ENCODE measurements around the gene GLG1.

Gene GLG1

DNA sequence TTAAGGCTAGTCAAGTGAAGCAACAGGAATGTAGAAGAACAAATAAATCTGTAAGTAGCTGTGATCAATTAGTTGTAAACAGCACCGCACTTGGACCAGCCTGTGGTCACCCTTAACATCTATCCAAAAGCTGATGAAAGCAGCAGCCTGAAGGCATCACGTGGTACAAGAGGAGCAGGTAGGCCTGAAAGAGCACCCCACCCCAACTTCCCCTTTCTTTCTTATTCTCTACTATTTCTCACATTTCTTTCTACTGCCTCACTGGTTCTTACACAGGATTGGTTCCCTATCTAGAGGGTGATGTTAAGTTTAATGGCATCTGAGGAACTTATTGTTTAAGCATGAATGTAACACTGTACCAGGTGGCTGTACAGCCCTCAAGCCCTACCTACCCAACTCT is 143.0 kb downstream of the GLG1 start:
- no peak for TF ChIP-seq CTCF (IDR thresholded peaks at IDR 0.05; ENCODE audit: low read depth, low read length, missing control alignments)
- no peak for DNase-seq (ENCODE audit: low read depth)
- H3K4me3 ChIP-seq (ENCODE audit: low read depth, low read length), result no peak overlapping the region

DNA sequence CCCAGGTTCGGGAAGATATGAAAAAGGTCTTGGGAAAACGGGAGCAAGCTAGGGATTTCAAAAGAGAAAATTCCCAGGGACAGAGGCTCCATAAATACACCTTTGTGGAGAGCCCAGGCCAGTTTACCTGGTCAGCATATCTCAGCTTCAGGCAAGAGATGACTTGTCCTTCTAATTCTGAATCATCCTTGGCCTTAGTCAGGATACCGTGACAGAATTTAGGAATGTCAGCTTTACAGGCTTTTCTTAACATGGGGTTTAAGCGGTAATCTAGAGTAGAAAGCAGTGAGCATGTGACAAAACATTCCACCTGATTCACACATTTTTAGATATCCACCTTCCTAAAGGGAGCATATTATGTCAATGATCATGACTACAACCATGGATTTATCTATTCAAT is 144.6 kb downstream of the GLG1 start:
- DNase-seq (ENCODE audit: low read depth), result no peak
- no peak overlapping the region for H3K4me3 ChIP-seq (ENCODE audit: low read depth, low read length)
- no peak for TF ChIP-seq CTCF (IDR thresholded peaks at IDR 0.05; ENCODE audit: low read depth, low read length, missing control alignments)

- H3K4me3 ChIP-seq (ENCODE audit: low read depth, low read length), result no peak overlapping the region
- no peak for TF ChIP-seq CTCF (IDR thresholded peaks at IDR 0.05; ENCODE audit: low read depth, low read length, missing control alignments)
- no peak for DNase-seq (ENCODE audit: low read depth)
Observed at GRCh38 chr16:74461826-74462225, 145.1 kb downstream of the GLG1 start.

GRCh38 chr16:74460542-74460941 is 146.4 kb downstream of the GLG1 start:
- no peak overlapping the region for H3K4me3 ChIP-seq (ENCODE audit: low read depth, low read length)
- no peak for TF ChIP-seq CTCF (IDR thresholded peaks at IDR 0.05; ENCODE audit: low read depth, low read length, missing control alignments)
- no peak for DNase-seq (ENCODE audit: low read depth)

DNA sequence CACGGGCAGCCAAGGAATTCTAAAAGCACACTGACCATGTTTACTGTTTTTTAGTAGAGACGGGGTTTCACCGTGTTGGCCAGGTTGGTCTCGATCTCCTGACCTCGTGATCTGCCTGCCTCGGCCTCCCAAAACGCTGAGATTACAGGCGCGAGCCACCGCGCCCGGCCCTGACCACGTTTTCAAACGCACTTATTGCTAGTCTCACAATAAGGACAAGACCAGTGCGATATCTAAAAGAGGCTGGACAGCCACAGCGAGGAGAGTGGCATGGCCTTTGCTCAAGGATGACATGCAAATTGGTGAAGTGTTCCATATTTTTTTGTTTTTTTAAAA is 150.7 kb downstream of the GLG1 start:
- TF ChIP-seq CTCF (IDR thresholded peaks at IDR 0.05; ENCODE audit: low read depth, low read length, missing control alignments), result no peak
- no peak for DNase-seq (ENCODE audit: low read depth)
- H3K4me3 ChIP-seq (ENCODE audit: low read depth, low read length), result no peak overlapping the region

DNA sequence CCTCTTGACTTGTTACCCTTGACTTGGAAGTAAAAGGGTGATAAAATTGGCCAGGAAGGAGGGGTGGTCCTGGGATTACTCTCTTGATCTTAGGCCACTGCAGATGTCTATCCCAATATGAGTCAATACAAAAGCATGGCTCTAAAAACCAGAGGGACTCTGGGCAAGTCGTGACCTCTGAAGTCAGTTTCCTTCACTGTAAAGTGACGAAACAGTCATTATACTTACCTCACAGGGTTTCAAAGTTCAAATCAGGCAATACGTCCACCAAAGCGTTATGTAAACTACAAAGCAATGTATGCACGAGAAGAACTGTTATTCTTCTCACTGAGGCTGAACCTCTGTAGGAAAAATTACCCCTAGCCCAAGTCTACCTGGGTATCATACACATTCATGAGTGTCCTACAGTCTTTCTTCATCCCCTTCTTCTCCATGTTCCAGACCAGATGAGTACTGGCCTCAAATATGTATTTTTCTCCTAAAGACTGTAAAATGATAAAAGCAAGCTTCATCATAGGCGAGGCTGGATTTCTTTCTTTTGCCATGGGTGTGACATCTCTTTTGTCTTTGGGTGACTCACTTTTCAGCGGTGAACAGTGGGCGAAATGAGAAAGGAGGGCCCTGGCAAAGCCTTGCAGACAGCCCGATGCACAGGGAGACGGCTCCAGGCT is 151.2 kb downstream of the GLG1 start:
- no peak overlapping the region for H3K4me3 ChIP-seq (ENCODE audit: low read depth, low read length)
- DNase-seq (ENCODE audit: low read depth), result no peak
- no peak for TF ChIP-seq CTCF (IDR thresholded peaks at IDR 0.05; ENCODE audit: low read depth, low read length, missing control alignments)

DNA sequence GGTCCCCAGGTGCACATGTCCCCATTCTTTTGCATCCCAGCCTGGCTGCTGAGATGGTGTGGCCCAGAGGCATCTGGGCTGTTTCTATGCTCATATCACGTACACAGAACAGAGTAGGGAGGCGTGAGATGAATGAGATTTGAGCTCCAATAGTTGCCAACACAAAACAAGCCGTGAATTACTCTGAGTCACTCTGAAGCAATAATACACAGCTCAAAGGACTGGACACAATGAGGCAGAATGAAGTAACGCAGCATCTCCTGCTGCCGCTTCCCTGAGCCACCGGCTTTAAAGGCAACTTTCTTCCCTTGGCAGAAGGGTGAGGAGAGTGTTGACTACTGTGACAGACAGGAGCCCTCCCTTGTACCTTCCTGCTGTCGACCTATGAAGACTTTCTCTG is 151.7 kb downstream of the GLG1 start:
- no peak overlapping the region for H3K4me3 ChIP-seq (ENCODE audit: low read depth, low read length)
- TF ChIP-seq CTCF (IDR thresholded peaks at IDR 0.05; ENCODE audit: low read depth, low read length, missing control alignments), result no peak
- DNase-seq (ENCODE audit: low read depth), result no peak

Measured in GM12864 (cell line).